Body of pancreas (tissue), 4 donors: ENCODE data around the gene ABCC4. TPM values are rescaled to one million over a fixed set of nuclear protein-coding genes. Genes with fewer than 3 reads are reported as not detected.

Source experiments
- ATAC-seq: fragments of 150-250 bp; one replicate; pipeline ENCODE4 v1.9.1; 2016
- DNase-seq, 4 donors: peaks; one replicate each; pipeline ENCODE4 v3.0.0-alpha.2; 2019
- H3K27ac ChIP-seq, 4 donors: fragments of 200-600 bp; sonication (generic); 1 replicate in 3 of 4; 2 replicates in 1 of 4; pipeline versions ENCODE4 v1.5.1 to v1.6.1; 2016 to 2019; ENCODE audit warnings: mild to moderate bottlenecking in 1 of 4, mixed read lengths in 1 of 4, moderate library complexity in 1 of 4
- H3K27me3 ChIP-seq, 2 donors: fragments of 200-600 bp; sonication (generic); one replicate each; pipeline ENCODE4 v1.6.0; 2016; ENCODE audit warnings: mild to moderate bottlenecking in 1 of 2
- H3K36me3 ChIP-seq, 2 donors: fragments of 200-600 bp; sonication (generic); replicated peaks in 1 of 2; 2 replicates each; pipeline ENCODE4 v1.5.1; 2016; ENCODE audit warnings: low read depth in 2 of 2; ENCODE audit not compliant: insufficient read depth in 1 of 2
- H3K4me1 ChIP-seq: fragments of 200-600 bp; sonication (generic); one replicate; pipeline ENCODE4 v1.6.0; 2016
- H3K4me3 ChIP-seq, 2 donors: fragments of 200-600 bp; sonication (generic); 1 replicate in 1 of 2; 2 replicates in 1 of 2; pipeline ENCODE4 v1.5.1; 2016 to 2019
- H3K9me3 ChIP-seq, 3 donors: fragments of 200-600 bp; sonication (generic); 1 replicate in 2 of 3; 2 replicates in 1 of 3; pipeline ENCODE4 v1.5.1; 2016
- POLR2A ChIP-seq, 3 donors: fragments of 450-650 bp; IDR thresholded peaks; one replicate each; pipeline ENCODE4 v1.6.1; 2016; ENCODE audit warnings: antibody characterized with exemption in 3 of 3, mild to moderate bottlenecking in 2 of 3
- WGBS, 2 donors: methylation state at CpG; one replicate each; pipeline ENCODE4 v1.1.5; 2017; 5-methylcytosine and 5-hydroxymethylcytosine counted together
- intact Hi-C: fragments of 100-400 bp; cut with DNase I; formaldehyde crosslinking; loops from one replicate; pipeline ENCODE4 v1.15.1; 2023
- total RNA-seq, 2 donors: library from RNA; depleted of rRNA; stranded (reverse); fragments of >200 nt; gene quantifications; one replicate each; pipeline ENCODE4 v1.1.0, GENCODE V29; 2016
- TF ChIP-seq, protein P1 (sequence below), 7 experiments: fragments of 450-650 bp in 4 of 7; fragments of 200-600 bp in 3 of 7; sonication (generic) in 3 of 7; IDR thresholded peaks; one replicate each; pipeline ENCODE4 v1.5.1; 2016 to 2019; ENCODE audit warnings: antibody characterized with exemption in 7 of 7

ABCC4 gene
- total RNA-seq, 2 donors from 2014 or later, result 5.4 to 6.6 TPM

DNA sequence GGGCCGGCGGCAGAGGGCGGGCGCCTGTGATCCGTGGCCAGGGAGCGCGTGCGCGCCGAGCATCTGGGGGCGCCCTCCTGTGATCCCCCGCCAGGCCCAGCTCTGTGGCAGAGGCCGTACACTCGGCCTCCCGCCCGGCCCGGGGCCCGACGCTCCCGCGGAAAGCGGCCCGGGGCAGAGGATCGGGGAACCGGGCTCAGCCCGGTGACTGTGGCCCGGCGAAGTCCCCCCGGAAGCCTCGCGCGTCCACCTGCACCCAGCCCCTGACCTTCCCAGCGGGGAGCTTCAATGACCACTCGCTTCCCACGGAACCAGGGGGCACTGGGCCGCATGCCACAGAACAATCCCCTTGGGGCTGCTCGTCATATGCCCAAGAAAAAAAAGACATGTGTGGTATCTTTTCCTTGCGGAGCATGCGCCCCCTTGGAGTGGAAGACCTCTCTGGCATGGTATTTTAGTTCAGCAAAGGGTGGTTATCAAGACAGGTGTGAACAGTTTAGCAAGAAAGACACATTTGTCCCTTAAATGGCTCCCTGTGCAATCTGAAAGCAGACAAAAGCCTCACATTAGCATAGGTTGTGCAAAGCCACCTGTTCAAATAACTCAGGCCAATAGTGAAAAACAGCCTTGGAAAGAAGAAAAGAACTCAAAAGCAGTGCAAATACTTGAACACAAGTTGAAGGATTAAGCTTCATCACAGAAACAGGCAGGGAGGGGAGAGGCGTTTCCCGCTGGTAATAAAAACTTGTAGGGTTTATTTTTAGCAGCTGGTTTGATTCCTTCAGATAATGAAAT, 298.0 kb downstream of the ABCC4 start:
- Histone ChIP-seq H3K27me3 (no peaks in the 10 kb centered on the region), H3K36me3 (no peaks in the 10 kb centered on the region), H3K9me3 (no peaks in the 10 kb centered on the region), H3K27ac (no peak overlapping the region), H3K4me1 (peaks cover 13% of the 10 kb centered on the region), H3K4me3 (no peak overlapping the region)
- WGBS, 2 donors, result 5 to 8% methylated on average over 13 to 22 of the region's 41 CpGs
- peak; percentile 45 for ATAC-seq
- TF ChIP-seq, protein P1, sequence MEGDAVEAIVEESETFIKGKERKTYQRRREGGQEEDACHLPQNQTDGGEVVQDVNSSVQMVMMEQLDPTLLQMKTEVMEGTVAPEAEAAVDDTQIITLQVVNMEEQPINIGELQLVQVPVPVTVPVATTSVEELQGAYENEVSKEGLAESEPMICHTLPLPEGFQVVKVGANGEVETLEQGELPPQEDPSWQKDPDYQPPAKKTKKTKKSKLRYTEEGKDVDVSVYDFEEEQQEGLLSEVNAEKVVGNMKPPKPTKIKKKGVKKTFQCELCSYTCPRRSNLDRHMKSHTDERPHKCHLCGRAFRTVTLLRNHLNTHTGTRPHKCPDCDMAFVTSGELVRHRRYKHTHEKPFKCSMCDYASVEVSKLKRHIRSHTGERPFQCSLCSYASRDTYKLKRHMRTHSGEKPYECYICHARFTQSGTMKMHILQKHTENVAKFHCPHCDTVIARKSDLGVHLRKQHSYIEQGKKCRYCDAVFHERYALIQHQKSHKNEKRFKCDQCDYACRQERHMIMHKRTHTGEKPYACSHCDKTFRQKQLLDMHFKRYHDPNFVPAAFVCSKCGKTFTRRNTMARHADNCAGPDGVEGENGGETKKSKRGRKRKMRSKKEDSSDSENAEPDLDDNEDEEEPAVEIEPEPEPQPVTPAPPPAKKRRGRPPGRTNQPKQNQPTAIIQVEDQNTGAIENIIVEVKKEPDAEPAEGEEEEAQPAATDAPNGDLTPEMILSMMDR (IDR thresholded peaks at IDR 0.05), result no peak
- TF ChIP-seq POLR2A (IDR thresholded peaks at IDR 0.05), result no peak
- DNase-seq, result peak in 2 of 4 donors; percentile 12 to 19
- intact Hi-C loops, result no loop called here

DNA sequence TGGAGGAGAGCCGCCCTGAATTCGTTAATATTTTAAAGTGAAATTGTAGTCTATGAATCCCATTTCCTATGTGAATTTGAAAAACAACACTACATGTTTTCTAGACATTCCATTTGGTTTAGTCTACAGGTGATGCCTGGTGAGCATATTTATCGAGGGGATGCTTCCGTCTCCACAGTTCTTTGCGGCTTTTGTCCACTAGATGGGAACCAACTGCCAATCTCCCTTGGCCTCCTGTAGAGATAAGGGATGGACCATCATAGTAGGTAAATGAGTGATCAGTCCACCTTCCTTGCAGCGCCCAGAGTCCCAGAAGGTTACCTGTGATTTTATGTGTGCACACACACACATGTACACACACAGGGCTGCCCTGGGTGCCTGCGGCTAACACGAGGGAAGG, 299.1 kb downstream of the ABCC4 start:
- no peak for TF ChIP-seq POLR2A (IDR thresholded peaks at IDR 0.05)
- TF ChIP-seq, protein P1 (IDR thresholded peaks at IDR 0.05), result no peak
- H3K4me3 ChIP-seq, result no peak overlapping the region
- H3K27me3 ChIP-seq, result no peaks in the 10 kb centered on the region
- ATAC-seq (no peak), DNase-seq (no peak)
- peaks cover 13% of the 10 kb centered on the region for H3K4me1 ChIP-seq
- intact Hi-C loops, result no loop called here
- no peaks in the 10 kb centered on the region for H3K36me3 ChIP-seq
- WGBS, 2 donors, result 91 to 92% methylated on average over 7 to 8 of the region's 8 CpGs
- no peaks in the 10 kb centered on the region for H3K9me3 ChIP-seq
- H3K27ac ChIP-seq, result no peak overlapping the region

DNA sequence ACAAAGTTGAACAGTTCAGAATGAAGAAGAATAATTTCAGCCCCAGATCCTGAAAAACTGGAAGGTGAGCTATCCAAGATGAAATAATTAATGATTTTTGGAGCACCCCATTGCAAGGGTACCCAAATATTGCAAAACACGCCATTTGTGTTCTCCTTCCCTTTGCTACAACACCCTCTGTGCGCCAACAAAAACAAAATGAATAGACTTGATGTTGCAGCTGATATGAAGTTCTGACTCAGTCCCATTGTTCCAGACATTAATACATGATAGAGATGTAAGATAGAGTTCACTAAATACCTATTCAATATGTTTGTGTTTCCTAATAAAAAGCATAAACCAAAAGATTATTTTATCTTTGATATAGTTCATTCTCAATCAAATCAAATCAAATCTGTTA, 301.4 kb downstream of the ABCC4 start:
- no peak for ATAC-seq
- Histone ChIP-seq H3K9me3 (no peaks in the 10 kb centered on the region), H3K27me3 (no peaks in the 10 kb centered on the region), H3K27ac (no peak overlapping the region), H3K36me3 (no peaks in the 10 kb centered on the region), H3K4me3 (no peak overlapping the region), H3K4me1 (peaks cover 13% of the 10 kb centered on the region)
- TF ChIP-seq, protein P1 (IDR thresholded peaks at IDR 0.05), result no peak
- no peak for TF ChIP-seq POLR2A (IDR thresholded peaks at IDR 0.05)
- intact Hi-C loops, result no loop called here
- 69 to 92% methylated on average over 2 of the region's 2 CpGs for WGBS, 2 donors
- no peak for DNase-seq

DNA sequence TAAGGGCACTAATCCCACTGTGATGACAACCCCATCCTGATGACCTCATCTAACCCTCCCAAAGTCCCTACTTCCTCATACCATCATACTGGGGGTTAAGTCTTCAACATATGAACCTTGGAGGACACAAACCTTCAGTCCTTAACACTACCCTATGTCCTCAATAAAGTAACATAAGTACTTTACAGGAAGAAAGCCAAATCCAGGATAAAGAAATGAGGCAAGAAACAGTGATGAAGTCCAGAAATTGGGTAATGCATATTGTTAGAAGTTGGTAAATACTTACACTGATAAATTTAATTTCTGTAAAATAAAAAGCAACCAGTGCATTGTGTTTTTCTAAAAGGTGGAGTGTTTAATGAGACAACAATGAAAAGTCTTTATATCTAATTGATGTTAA, 304.1 kb downstream of the ABCC4 start:
- ATAC-seq (no peak), DNase-seq (no peak)
- no peaks in the 10 kb centered on the region for H3K4me1 ChIP-seq
- intact Hi-C loops, result no loop called here
- no peaks in the 10 kb centered on the region for H3K27me3 ChIP-seq
- no peak overlapping the region for H3K4me3 ChIP-seq
- no peak overlapping the region for H3K27ac ChIP-seq
- no peaks in the 10 kb centered on the region for H3K9me3 ChIP-seq
- TF ChIP-seq, protein P1 (IDR thresholded peaks at IDR 0.05), result no peak
- TF ChIP-seq POLR2A (IDR thresholded peaks at IDR 0.05), result no peak
- no peaks in the 10 kb centered on the region for H3K36me3 ChIP-seq

DNA sequence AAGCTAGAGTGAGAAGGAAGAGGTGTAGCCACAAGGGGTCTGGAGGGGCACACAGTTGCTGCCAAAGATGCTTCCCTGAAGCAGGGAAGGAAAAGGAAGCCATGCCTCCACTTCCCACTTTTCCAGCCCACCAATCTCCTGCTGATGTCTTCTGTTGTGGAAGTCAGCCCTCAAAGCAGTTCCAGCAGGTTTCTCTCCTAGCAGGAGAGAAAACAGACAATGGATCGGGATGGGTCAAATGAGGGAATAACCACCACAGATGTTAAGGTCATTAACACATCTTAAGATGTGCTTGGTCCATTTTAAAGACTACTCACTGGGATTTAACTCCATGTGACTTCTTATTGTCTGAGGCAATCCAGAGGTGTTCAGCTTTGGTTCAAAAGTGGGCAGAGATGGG, 304.8 kb downstream of the ABCC4 start:
- intact Hi-C loops, result no loop called here
- Histone ChIP-seq H3K27ac (no peak overlapping the region), H3K27me3 (no peaks in the 10 kb centered on the region), H3K4me1 (no peaks in the 10 kb centered on the region), H3K4me3 (no peak overlapping the region), H3K36me3 (no peaks in the 10 kb centered on the region), H3K9me3 (no peaks in the 10 kb centered on the region)
- ATAC-seq, result no peak
- no peak for DNase-seq
- TF ChIP-seq POLR2A (IDR thresholded peaks at IDR 0.05), result no peak
- TF ChIP-seq, protein P1 (IDR thresholded peaks at IDR 0.05), result no peak
- 67 to 70% methylated on average over 1 of the region's 1 CpG for WGBS, 2 donors
